Measurements from ENCODE around the gene PIP5K1C. TPM values are rescaled to one million over a fixed set of nuclear protein-coding genes. Genes with fewer than 3 reads are reported as not detected.
"Not testable (repeated sequence)": the region's sequence is repeated elsewhere in the genome, so short reads cannot be mapped to it uniquely, and the experiment has no call there.

The PIP5K1C gene
- polyA plus RNA-seq, 10 donors, result 16.4 to 25.5 (median 20.7) TPM

DNA sequence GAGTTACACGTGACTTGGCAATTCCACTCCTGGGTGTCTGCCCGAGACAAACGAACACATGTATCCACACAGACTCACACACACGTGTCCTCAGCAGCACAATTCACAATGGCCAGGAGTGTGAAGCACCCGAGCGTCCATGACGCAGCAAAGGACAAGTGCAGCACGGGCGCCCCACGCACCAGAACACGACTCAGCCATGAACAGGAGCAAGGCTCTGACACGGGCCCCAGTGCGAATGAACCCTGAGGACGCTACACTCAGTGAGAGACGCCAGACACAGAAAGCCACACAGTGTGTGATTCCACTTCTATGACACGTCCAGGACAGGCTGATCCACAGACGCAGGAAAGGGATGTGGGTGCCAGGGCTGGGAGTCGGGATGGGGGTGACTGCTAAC lies 36.4 kb downstream of the PIP5K1C start:
- DNase-seq, result no peak

DNA sequence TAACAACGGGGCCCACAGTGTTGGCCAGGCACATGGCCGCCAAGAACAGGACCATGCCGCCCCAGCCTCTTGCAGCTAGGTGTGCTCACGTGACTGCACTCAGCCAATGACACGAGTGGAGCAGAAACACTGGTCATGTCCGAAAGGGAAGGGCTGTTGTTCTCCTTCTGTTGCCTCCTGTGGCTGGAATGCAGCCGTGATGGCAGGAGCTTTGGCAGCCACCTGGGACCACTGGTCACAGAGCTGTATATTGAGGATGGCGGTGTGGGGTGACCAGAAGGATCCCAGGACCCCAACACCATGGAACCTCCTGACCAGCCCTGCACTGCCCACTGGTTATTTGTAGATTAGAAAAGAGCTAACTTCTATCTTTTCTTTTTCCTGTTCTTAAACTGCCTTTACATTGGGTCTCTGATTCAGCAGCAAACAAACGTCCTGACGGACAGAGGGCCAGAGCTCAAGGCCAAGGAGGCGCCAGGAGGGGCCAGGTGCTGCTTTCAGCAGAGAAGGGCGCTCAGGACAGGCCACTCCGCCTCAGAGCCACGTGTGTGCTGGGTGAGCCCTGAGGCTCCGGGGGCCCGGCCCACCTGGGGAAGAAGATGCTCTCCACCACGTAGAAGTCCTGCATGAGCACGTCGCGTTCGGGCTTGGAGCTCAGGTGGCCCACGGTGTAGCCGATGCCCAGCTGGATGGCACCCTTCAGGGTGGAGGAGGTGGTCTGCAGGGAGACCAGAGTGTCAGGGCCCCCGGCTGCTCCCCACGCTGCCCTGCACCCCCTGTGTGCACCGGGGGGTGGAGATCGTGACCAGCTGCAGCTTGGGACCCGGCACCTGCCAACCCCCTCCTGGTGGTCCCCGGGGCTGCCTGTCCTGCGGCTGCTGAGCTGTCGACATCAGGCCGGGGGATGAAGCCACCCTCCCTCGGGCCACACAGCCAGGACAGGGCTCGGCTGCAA lies 38.7 kb downstream of the PIP5K1C start:
- no peak for DNase-seq

DNA sequence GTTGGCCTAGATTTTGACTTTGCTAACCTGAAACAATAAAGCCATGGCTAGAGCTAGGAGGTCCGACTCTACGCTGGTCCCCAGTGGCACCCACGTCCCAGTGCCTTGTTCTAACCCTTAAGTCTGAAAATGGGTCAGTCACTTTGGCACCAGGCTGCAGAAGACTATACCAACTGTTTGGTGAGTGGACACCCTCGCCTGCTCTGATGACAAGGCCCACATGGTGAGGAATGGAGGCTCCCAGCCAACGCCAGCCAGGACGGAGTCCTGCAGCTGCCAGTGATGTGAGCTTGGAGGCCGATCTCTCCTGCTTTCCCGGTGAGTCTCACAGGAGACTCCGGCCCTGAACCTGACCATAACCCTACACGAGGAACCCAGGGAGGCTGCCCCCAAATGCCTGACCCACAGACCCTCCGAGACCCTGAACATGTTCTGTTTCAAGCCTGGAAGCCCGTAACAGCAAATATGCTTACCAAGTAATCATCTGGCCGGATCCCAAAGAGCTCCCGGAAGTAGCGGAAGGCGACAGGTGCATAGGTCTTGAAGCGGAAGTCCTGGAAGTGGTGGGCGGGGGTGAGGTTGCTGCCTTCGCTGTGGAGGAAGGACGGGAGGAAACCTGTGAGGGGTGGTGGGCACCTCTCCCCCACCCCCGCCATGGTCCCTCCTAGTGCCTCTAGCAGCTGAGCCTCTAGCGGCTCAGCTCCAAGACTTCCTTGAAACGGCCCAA lies 39.6 kb downstream of the PIP5K1C start:
- no peak for DNase-seq

DNA sequence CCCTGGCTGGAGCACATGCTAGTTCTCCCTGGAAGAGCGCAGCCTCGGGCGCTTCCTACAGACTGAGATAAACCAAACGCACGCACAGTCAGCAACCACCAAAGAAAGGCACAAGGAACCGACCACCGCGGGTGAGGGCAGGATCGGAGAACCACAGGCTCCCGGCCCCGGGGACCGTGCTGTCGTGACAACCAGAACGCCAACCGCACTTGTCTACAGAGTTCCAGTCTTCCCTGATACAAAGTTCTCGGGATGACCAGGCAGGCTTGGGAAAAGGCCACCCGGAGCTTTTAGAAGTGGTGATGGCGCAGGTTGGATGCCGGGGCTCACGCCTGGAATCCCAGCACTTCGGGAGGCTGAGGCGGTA lies 40.5 kb downstream of the PIP5K1C start:
- DNase-seq, result no peak

DNA sequence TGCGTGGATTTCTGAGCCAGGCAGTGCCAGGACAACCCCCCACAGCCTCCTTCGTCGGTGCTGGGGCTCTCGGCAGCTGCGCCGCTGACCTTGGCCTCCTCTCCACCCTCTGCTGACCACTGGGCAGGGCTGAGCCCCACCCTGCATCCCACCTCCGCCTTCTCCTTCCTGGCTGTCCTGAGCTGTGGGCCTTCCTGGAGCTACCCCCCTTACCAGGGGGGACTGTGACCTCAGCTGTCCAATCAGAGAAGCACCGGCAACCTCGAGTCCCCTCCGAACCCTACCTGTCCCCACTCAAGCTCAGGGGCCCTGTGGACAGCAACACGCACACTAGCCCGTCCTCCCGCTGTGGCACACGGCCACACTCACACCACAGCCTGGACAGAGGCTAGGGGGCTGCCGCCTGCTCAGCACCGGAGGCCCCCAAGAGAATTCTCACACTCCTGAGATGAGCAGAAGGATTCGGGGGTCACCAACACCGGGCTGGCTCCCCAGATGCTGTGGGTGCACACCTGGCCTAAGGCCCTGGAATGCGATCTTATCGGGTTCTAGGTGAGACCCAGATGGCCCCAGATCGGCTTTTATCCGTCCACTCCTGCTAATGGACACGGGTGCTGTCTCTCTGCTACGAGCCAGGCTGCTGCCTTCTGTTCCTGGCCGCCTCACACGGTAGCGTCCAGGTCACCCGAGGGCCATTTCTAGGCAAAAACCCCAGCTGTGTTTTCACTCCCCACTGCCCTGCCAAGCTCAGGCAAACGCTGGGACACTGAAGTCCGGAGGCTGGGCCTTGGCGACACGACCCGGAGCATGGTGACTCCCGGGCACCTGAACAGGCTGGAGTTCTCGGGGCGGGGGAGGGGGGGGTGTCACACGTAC lies 41.2 kb downstream of the PIP5K1C start:
- DNase-seq, result no peak

DNA sequence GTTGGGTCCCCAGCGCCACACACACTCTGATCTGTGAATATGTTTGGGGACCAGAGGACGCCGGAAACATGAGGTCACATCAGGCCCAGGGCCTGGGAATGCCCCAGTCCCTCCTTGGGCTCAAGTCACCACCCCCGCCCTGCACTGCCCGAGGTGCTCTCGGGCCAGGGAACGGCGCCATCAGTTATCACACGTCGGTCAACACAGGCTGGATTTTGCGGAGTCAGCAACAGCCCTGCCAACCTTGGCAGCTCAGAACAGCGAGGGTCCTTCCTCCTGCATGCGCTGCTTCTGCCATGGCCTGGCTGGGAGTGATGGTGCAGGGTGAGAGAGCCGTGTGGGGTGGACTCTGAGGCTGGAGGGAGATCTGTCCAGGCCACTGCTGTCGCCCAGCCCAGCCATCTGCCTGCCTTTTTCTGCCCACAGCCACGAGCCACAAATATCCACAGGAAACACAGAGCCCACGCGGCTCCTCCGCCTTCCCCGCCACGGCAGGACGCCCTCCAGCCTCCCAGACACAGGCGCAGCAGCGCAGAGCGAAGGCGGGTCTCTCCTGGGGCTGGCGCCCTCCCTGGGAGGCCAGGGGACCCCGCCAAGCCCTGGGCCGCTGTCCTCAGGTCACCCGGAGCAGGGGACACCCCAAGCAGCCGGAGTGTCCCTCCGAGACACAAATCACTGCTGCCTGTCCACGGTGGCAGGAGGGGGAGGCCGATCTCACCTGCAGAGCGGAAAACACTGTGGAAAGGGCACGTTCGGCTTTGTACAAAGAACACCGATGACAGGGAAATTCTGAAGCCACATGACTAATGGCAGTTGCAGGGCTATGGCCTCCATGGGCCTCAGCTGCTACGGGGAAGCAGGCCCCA lies 42.0 kb downstream of the PIP5K1C start:
- no peak for DNase-seq

DNA sequence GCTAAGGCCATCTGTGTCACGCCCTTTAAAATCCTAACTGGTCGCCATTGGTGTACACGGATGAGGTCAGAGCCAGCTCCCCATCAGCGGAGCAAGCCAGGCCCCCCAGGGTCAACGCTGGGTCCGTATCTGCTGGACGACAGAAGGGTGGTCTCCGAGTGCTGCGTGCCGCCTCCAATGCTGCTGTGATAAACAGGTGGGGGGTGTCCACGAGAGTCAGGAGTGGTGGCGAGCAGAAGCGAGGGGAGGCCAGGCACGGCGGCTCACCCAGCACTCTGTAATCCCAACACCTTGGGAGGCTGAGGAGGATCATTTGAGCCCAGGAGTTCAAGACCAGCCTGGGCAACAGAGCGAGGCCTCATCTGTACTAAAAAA lies 42.9 kb downstream of the PIP5K1C start:
- DNase-seq, result no peak

DNA sequence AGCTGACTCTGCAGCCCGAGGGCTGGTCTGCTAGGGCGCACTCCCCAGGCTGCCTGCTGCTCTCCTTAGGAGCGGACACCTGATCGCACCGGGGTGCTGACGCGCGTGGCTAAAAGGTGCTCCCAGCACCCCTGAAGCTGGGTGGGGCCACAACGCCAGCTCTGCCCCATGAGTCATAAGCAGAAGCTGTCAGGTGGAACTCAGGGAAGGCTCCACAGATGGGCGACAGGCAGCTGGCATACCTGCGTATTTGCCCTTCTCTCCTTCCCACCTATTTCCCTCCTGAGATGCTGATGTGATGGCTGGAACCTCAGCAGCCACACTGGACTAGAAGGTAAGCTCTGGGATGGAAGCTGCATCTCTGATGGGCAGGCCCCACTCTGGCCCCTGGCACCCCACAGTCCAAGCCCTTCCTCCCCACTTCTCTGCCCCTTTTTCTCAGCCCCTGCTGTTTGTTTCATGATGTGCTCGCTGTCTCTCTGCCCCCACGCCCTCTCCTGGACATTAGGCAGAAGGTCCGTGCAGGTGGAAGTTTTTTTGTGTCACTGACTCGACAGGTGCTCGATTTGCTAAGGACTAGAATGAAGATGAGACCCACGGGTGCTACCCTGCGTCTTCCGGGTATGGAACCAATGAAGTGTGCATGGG lies 43.4 kb downstream of the PIP5K1C start:
- no peak for DNase-seq

DNA sequence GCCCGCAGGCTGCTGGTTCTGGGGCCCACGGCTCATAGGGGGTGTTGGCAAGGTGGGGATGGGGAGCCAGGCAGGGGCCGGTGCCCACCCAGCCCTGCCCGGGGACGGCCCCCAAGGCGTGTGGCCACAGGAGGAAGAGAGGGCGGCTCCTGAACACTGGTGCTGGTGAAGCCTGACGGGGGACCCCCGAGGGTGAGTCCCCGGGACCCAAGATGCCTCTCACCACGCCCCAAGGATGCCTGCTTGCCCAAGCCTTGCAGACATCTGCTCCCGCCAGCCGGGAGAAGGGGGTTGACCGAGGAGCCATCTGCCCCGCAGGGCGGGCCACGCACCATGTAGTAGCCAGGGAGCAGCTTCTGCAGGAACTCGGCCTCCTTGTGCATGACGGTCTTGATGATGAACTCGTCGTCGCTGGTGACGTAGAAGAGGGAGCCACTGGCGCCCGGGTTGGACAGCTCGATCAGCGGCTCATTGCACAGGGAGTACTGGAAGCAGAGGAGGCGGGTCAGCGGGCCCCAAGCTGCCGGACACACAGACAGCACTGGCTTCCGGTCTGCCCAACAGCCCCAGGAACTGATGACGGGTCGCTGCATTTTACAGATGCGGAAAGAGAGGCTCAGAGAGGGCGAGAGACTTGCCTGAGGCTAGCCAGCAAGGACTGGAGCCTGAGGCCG lies 44.1 kb downstream of the PIP5K1C start:
- no peak for DNase-seq

DNA sequence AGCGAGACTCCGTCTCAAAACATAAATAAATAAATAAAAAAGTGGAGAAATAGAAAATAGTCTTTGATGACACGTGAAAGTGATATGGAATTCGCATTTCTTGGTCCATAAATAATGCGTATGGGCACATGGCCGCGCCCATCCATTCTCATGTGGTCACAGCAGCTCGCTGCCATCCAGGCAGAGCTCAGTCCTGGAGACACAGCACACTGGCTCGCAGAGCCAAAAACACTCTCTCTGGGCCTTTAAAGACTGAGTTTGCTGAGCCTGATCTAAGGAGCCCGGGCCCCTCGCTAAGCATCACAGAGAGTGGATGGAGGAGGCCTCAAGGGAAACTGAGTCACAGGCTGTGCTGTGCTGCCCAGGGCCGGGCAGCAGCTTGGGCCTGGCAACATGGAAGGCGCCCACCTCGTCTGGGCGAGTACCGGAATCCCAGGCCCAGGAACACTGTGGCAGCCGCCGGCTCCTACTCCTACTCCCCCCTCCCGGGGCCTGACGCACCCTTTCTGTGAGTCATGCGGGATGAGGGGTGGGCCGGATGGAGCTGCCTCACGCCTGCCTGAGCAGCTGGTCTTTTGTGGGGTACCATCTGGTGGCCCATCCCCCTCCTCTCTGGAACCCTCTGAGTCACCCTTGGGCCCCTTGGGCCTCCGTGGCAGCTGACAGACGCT lies 44.7 kb downstream of the PIP5K1C start:
- DNase-seq, result peak in 2 of 3 donors; percentile 69 to 87

DNA sequence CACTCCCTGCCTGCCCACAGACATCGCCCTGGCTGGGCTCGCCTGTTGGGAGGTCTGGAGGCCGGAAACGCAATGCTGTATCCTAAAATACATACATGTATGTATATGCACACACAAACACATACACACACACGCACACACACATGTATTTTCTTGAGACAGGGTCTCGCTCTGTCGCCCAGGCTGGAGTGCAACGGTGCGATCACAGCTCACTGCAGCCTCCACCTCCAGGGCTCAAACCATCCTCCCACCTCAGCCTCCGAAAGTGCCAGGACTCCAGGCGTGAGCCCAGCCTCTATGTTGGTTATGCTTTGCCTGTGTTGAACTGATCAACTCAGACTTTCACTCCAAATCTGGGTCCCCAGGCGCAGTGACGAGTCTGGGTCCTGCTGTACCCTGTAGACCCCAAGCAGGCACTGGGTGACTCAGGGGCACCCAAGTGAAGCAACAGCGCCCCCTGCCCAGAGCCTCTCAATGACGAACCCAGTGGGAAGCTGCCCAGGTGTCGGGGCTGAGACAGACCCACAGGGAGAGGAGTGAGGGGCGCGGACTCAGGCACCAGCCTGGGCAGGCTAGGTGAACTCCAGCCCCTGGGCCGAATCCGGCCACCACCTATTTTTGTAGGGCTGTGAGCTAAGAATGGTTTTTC lies 46.3 kb downstream of the PIP5K1C start:
- no peak for DNase-seq

DNA sequence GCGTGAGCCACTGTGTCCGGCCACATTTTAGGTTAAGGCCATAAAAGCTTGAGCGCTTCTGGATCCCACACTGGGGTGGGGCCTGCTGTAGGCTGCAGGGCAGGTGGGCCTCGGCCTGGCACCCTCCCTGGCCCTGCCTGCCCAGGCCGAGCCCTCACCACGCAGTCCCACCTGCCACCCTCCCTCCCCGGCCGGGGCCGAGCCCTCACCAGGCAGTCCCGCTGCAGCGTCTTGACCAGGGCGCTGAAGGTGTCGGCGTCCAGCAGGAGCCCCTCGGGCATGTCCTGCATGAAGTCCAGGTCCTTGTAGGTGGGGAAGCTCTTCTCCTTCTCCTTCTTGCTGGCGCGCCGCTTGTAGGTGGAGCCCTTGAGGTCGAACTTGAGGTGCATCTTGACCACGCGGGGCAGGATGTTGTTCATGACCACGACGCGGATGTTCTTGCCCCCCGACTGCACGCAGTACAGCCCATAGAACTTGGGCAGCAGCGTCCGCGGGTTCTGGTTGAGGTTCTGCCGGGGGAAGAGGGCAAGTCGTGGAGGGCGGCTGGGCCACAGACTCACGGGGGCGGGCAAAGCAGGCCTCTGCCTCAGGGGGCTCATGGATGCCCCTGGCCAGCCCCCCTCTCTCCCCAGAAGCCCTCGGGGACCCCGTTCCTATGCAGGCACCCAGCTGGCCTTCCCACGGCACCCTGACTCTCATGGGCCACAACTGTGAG lies 47.0 kb downstream of the PIP5K1C start:
- no peak for DNase-seq

DNA sequence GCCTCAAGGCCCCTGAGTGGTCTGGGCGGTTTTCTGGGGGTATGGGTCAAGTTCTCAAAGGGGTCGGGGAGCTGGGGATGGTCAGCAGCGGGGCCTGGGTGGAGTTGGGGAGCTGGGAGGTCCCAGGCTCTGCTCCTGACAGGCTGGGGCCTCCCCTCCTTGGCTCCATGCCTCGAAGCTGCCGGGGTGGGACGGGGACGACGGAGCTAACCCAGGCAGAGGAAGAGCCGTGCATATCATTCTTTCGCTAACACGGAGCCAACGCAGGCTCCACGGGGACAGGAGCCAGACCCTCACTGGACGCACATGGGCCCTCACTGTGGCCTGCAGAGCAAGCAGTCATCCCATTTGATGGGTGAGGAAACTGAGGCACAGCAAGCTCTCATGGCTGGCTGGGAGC lies 47.8 kb downstream of the PIP5K1C start:
- DNase-seq, result no peak

DNA sequence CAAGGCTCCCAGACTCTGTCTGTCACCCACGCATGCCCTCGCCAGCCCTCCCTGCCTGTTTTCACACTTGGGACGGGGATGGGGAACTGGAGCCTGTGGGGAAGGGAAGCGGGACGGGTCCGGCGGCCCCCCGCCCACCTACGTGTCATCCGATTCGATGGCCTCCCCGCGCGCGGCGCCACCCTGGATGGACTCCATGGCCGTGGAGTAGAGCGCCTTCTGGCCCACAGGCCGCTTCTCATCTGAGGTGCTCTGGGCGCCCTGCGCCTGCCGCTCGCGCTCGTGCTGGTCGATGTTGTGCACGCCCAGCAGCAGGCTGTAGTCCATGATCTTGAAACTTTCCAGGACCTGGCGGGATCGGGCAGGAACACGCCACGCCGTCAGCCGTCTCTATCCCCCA lies 48.6 kb downstream of the PIP5K1C start:
- DNase-seq, result no peak

DNA sequence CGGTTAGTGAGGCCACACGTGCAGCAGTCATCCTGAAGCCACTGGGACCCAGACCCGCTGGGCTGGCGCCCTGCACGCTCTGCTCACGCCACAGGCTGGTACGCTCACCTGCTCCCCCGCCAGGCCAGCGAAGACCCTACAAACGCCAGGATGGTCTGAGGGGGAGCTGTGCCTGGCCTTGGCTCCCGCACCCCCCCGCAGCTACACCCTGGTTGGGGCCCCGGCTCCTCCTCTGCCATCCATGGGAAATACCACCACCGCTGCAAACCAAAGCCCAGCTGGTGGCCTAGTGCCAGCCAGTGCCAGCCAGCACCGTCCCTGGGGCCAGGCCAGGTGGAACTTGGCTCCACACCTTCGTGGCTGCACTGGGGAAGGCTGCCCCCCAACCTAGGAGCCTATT lies 50.4 kb downstream of the PIP5K1C start:
- no peak for DNase-seq

DNA sequence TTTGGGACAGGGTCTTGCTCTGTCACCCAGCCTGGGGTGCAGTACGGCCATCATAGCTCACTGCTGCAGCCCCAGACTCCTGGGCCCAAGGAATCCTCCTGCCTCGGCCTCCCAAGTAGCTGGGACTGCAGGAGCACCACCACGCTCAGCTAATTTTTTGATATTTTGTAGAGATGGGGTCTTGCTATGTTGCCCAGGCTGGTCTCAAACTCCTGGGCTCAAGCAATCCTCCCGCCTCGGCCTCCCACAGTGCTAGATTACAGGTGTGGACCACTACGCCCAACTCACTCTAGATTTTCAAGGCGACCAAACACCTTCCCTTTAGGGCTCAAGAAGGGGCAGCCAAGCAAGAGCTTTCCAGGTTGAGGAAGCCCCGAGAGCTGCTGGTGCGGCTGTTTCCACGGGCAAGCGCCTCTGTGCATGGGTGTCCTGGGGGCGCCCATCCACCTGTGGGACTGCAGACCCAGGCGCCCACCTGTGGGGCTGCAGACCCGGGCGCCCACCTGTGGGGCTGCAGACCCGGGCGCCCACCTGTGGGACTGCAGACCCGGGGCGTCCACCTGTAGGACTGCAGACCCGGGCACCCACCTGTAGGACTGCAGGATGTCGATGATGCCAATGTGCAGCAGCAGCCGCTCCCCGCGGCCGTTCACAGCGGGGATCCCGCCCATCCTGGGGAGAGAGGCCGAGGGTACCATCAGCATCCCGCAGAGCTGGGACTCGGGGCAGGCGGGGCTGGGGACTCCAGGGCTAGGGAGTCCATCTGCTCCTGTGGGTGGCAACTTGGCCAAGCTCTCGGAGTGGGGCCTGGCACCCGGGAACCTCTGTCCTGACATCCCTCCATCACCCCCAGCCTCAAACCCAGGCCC lies 52.0 kb downstream of the PIP5K1C start:
- no peak for DNase-seq

DNA sequence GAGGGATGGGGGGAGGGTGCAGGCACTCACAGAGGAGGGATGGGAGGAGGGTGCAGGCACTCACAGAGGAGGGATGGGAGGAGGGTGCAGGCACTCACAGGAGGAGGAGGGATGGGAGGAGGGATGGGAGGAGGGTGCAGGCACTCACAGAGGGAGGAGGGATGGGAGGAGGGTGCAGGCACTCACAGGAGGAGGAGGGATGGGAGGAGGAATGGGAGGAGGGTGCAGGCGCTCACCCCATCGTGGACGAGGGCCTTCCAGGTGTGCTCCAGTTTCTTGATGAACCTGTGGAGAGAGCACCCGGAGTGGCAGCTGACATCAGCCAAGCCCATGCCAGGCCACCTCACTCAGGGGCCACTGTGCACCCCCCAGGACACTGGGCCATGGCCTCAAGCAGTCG lies 53.2 kb downstream of the PIP5K1C start:
- not testable (repeated sequence) for DNase-seq

Measured in muscle of back (tissue), 11 donors.